SH-SY5Y (cell line): Measurements from ENCODE around the gene VAV3.

ENCODE experiments used
- GATA2 ChIP-seq: IDR thresholded peaks from 2 replicates; pipeline ENCODE4 v1.6.1; 2011; ENCODE audit warnings: mild to moderate bottlenecking, low read depth, low read length
- GATA3 ChIP-seq: IDR thresholded peaks from 2 replicates; pipeline ENCODE4 v1.6.1; 2011; ENCODE audit warnings: low read depth, mild to moderate bottlenecking, low read length, moderate library complexity

- TF ChIP-seq GATA2: no peak
- TF ChIP-seq GATA3: no peak
Measured at GRCh38 chr1:107993920-107994319, 28.9 kb upstream of the VAV3 start.
